B cell (primary cell): ENCODE results near the gene CDH13. TPM values are rescaled to one million over a fixed set of nuclear protein-coding genes. Genes with fewer than 3 reads are reported as not detected.

Experiments used
- ATAC-seq: fragments of 200-7000 bp; cut with Tn5 transposase; one replicate; pipeline ENCODE4 v1.10.0; 2021; ENCODE audit warnings: low read depth, mild to moderate bottlenecking, moderate number of reproducible peaks, moderate library complexity
- CTCF ChIA-PET: fragments of 350-600 bp; sonication (Branson Sonifier 250); formaldehyde crosslinking; loops from one replicate; lab custom pipeline; 2021; ENCODE audit warnings: antibody characterized with exemption, inconsistent platforms; lab: Charles Lee
- POLR2A ChIA-PET: fragments of 350-600 bp; sonication (Branson Sonifier 250); formaldehyde crosslinking; loops from one replicate; lab custom pipeline; 2021; ENCODE audit warnings: antibody characterized with exemption; lab: Charles Lee
- DNase-seq: peaks from one replicate; pipeline ENCODE4 v3.0.0; 2013
- H2AFZ ChIP-seq: 2 replicates; pipeline ENCODE4 v1.6.1; 2012; ENCODE audit warnings: mild to moderate bottlenecking, low read depth, low read length; ENCODE audit not compliant: insufficient read depth, poor library complexity, severe bottlenecking
- H3K27ac ChIP-seq, 2 donors: 1 replicate in 1 of 2; 2 replicates in 1 of 2; pipeline ENCODE4 v1.5.1; 2012 to 2013; ENCODE audit warnings: low read length in 2 of 2, mild to moderate bottlenecking in 2 of 2, moderate library complexity in 1 of 2
- H3K27me3 ChIP-seq, 4 experiments: fragments of 200-600 bp in 1 of 4; sonication (generic) in 1 of 4; replicated peaks in 1 of 4; 1 replicate in 2 of 4; 2 replicates in 2 of 4; pipeline versions ENCODE4 v1.6.1 to v1.7.0; 2013 to 2016; ENCODE audit warnings: low read length in 3 of 4, mild to moderate bottlenecking in 2 of 4, mixed read lengths in 1 of 4, moderate library complexity in 1 of 4; ENCODE audit not compliant: insufficient read depth in 4 of 4, control insufficient read depth in 3 of 4; ENCODE audit errors: control extremely low read depth in 1 of 4
- H3K36me3 ChIP-seq, 2 experiments: replicated peaks in 1 of 2; 1 replicate in 1 of 2; 2 replicates in 1 of 2; pipeline versions ENCODE4 v1.6.1 to v1.7.1; 2013; ENCODE audit warnings: low read length in 1 of 2; ENCODE audit not compliant: insufficient read depth in 2 of 2, control insufficient read depth in 1 of 2; ENCODE audit errors: control extremely low read depth in 1 of 2, extremely low read depth in 1 of 2
- H3K4me1 ChIP-seq, 2 donors: fragments of 200-600 bp in 1 of 2; sonication (generic) in 1 of 2; 1 replicate in 1 of 2; 2 replicates in 1 of 2; pipeline versions ENCODE4 v1.5.1 to v1.6.1; 2013 to 2017; ENCODE audit warnings: low read length in 2 of 2; ENCODE audit not compliant: control insufficient read depth in 2 of 2, insufficient read depth in 2 of 2
- H3K4me2 ChIP-seq: replicated peaks from 2 replicates; pipeline ENCODE3; 2012; ENCODE audit warnings: mild to moderate bottlenecking, low read depth, low read length; ENCODE audit not compliant: poor library complexity, severe bottlenecking
- H3K4me3 ChIP-seq, 5 experiments: fragments of 200-600 bp in 1 of 5; sonication (generic) in 1 of 5; 1 replicate in 3 of 5; 2 replicates in 2 of 5; pipeline versions ENCODE4 v1.5.1 to v1.7.0; 2011 to 2016; ENCODE audit warnings: low read length in 4 of 5, mild to moderate bottlenecking in 4 of 5, low read depth in 2 of 5, control low read depth in 1 of 5, moderate library complexity in 1 of 5; ENCODE audit not compliant: insufficient read depth in 1 of 5; ENCODE audit errors: control extremely low read depth in 1 of 5, extremely low read depth in 1 of 5
- H3K79me2 ChIP-seq: fragments of 200-600 bp; sonication (generic); one replicate; pipeline ENCODE4 v1.6.0; 2016; ENCODE audit warnings: low read length; ENCODE audit not compliant: control insufficient read depth, insufficient read depth
- H3K9ac ChIP-seq: fragments of 200-600 bp; sonication (generic); 2 replicates; pipeline ENCODE4 v1.6.1; 2017; ENCODE audit warnings: mild to moderate bottlenecking, low read length, moderate library complexity
- H3K9me3 ChIP-seq, 3 donors: one replicate each; pipeline versions ENCODE4 v1.6.1 to v1.7.1; 2013; ENCODE audit warnings: low read length in 2 of 3; ENCODE audit not compliant: control insufficient read depth in 2 of 3, insufficient read depth in 1 of 3; ENCODE audit errors: control extremely low read depth in 1 of 3
- H4K20me1 ChIP-seq: 2 replicates; pipeline ENCODE4 v1.6.0; 2012; ENCODE audit warnings: mild to moderate bottlenecking, low read length; ENCODE audit not compliant: insufficient read depth, control insufficient read depth, poor library complexity, severe bottlenecking
- H3K27ac Mint-ChIP-seq: one replicate; pipeline ENCODE4 v1.8.0; 2021; ENCODE audit warnings: mixed read lengths
- H3K27me3 Mint-ChIP-seq: one replicate; pipeline ENCODE4 v1.8.0; 2021; ENCODE audit warnings: mixed read lengths
- H3K4me1 Mint-ChIP-seq: one replicate; pipeline ENCODE4 v1.8.0; 2021; ENCODE audit warnings: mixed read lengths
- H3K4me3 Mint-ChIP-seq: one replicate; pipeline ENCODE4 v1.8.0; 2021; ENCODE audit warnings: mixed read lengths
- H3K9me3 Mint-ChIP-seq: one replicate; pipeline ENCODE4 v1.8.0; 2022; ENCODE audit warnings: mixed read lengths; ENCODE audit not compliant: insufficient read depth
- EZH2 ChIP-seq: IDR thresholded peaks from 2 replicates; pipeline ENCODE4 v1.6.1; 2012; ENCODE audit warnings: borderline replicate concordance, low read depth, mild to moderate bottlenecking, moderate library complexity, low read length; ENCODE audit not compliant: insufficient read depth, poor library complexity, severe bottlenecking
- WGBS: methylation state at CpG from one replicate; pipeline ENCODE4 v1.1.5; 2013; ENCODE audit warnings: missing lambda C conversion rate; ENCODE audit not compliant: insufficient coverage; 5-methylcytosine and 5-hydroxymethylcytosine counted together
- intact Hi-C: fragments of 100-400 bp; cut with micrococcal nuclease; formaldehyde crosslinking; loops from one replicate; pipeline ENCODE4 v1.10.0; 2022
- polyA plus RNA-seq: library from polyadenylated mRNA; depleted of rRNA; stranded (reverse); fragments of >200 nt; gene quantifications from 2 replicates; pipeline ENCODE4 v1.2.3, GENCODE V29; 2012
- total RNA-seq, 2 donors: library from RNA; stranded (reverse); fragments of 120-200 nt in 1 of 2; gene quantifications; 1 replicate in 1 of 2; 2 replicates in 1 of 2; pipeline versions ENCODE4 v1.2.3 to v1.2.4, GENCODE V29; 2013 to 2022
- TF ChIP-seq, protein P1 (sequence below): fragments of 200-600 bp; IDR thresholded peaks from one replicate; pipeline ENCODE4 v1.8.0; 2022; ENCODE audit warnings: antibody characterized with exemption, mild to moderate bottlenecking

The CDH13 gene
- total and polyA plus RNA-seq, 2 donors (not counting 1 experiment from before 2014, with no cell fraction given): not detected

DNA sequence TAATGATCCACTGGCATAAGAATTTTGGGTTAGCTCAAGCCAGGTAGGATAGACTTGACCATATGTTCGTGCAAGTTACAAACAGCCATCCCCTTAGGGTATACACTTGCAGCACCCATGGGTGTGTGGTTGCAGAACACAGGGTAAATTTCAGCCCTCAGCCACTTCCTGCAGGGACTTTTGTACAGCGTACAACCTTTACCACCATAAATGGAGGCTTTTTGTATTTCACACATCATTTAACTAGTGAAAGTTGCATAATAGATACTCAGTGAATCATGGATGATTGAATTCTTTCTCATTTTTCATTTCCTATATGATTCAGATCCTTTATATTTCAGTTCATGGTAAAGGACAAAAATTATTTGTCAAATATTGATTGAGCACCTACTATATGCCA is 473.9 kb downstream of the CDH13 start:
- Histone ChIP-seq H3K9me3 (peaks cover 0 to 7% (median 4%) of the 10 kb centered on the region in 3 donors), H3K9ac (no peak overlapping the region), H3K4me1 (no peaks in the 10 kb centered on the region), H3K4me2 (no peak overlapping the region), H4K20me1 (no peaks in the 10 kb centered on the region), H3K36me3 (no peaks in the 10 kb centered on the region), H3K79me2 (no peaks in the 10 kb centered on the region), H3K27me3 (no peaks in the 10 kb centered on the region), H3K27ac (no peak overlapping the region), H3K4me3 (no peak overlapping the region), H2AFZ (no peak overlapping the region)
- peaks cover 4% of the 10 kb centered on the region for H3K27me3 Mint-ChIP-seq
- ChIA-PET CTCF (no interaction called here), POLR2A (no interaction called here)
- H3K9me3 Mint-ChIP-seq: peaks cover 8% of the 10 kb centered on the region
- no peak overlapping the region for H3K4me3 Mint-ChIP-seq
- TF ChIP-seq, protein P1, sequence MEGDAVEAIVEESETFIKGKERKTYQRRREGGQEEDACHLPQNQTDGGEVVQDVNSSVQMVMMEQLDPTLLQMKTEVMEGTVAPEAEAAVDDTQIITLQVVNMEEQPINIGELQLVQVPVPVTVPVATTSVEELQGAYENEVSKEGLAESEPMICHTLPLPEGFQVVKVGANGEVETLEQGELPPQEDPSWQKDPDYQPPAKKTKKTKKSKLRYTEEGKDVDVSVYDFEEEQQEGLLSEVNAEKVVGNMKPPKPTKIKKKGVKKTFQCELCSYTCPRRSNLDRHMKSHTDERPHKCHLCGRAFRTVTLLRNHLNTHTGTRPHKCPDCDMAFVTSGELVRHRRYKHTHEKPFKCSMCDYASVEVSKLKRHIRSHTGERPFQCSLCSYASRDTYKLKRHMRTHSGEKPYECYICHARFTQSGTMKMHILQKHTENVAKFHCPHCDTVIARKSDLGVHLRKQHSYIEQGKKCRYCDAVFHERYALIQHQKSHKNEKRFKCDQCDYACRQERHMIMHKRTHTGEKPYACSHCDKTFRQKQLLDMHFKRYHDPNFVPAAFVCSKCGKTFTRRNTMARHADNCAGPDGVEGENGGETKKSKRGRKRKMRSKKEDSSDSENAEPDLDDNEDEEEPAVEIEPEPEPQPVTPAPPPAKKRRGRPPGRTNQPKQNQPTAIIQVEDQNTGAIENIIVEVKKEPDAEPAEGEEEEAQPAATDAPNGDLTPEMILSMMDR: no peak
- no peak for TF ChIP-seq EZH2
- intact Hi-C loops: no loop called here
- DNase-seq: no peak
- no peaks in the 10 kb centered on the region for H3K4me1 Mint-ChIP-seq
- no peak for ATAC-seq
- 40% methylated on average over 1 of the region's 2 CpGs for WGBS
- H3K27ac Mint-ChIP-seq: no peak overlapping the region

DNA sequence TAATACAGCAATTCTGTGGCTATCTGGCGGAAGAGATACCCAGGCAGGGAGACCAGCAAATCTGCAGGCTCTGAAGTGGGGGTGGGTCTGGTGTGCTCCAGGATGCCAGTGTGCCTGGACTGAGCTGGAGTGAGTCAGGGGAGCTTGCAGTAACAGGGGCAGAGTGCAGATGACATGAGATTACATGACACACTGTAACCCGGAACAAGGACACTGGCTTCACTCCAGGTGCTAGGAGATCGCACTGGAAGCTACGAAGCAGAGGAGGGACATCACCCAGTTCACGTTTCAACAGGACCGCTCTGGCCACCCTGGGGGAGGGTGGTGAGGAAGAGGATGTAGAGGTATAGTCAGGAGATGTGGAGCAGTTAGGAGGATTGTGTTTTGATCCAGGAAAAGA is 475.6 kb downstream of the CDH13 start:
- H2AFZ ChIP-seq: no peak overlapping the region
- Mint-ChIP-seq H3K27ac (no peak overlapping the region), H3K27me3 (peaks cover 4% of the 10 kb centered on the region), H3K4me1 (no peaks in the 10 kb centered on the region), H3K4me3 (no peak overlapping the region), H3K9me3 (peaks cover 8% of the 10 kb centered on the region)
- 78% methylated on average over 6 of the region's 6 CpGs for WGBS
- no peak overlapping the region for H3K9ac ChIP-seq
- no peaks in the 10 kb centered on the region for H3K36me3 ChIP-seq
- H3K9me3 ChIP-seq: peaks cover 0 to 7% (median 4%) of the 10 kb centered on the region in 3 donors
- H3K27me3 ChIP-seq: no peaks in the 10 kb centered on the region
- H4K20me1 ChIP-seq: no peaks in the 10 kb centered on the region
- intact Hi-C loops: no loop called here
- TF ChIP-seq, protein P1: no peak
- no peak for TF ChIP-seq EZH2
- H3K4me1 ChIP-seq: no peaks in the 10 kb centered on the region
- H3K79me2 ChIP-seq: no peaks in the 10 kb centered on the region
- H3K4me3 ChIP-seq: no peak overlapping the region
- ATAC-seq (no peak), DNase-seq (no peak)
- H3K27ac ChIP-seq: no peak overlapping the region
- H3K4me2 ChIP-seq: no peak overlapping the region
- ChIA-PET CTCF (no interaction called here), POLR2A (no interaction called here)
